ENCODE measurements around the gene ACOX1.

Gene ACOX1

GRCh38 chr17:76022973-76023899 lies 44.3 kb upstream of the ACOX1 start:
- TF ChIP-seq CTCF (IDR thresholded peaks at IDR 0.05; ENCODE audit: control insufficient read depth, insufficient read depth, low read depth, low read length, missing control alignments): no peak
- no peak for DNase-seq (ENCODE audit: low read depth)
- H3K4me3 ChIP-seq (ENCODE audit: control insufficient read depth, low read depth, low read length): no peak overlapping the region

- no peak for TF ChIP-seq CTCF (IDR thresholded peaks at IDR 0.05; ENCODE audit: control insufficient read depth, insufficient read depth, low read depth, low read length, missing control alignments)
- no peak overlapping the region for H3K4me3 ChIP-seq (ENCODE audit: control insufficient read depth, low read depth, low read length)
- DNase-seq (ENCODE audit: low read depth): no peak
Observed at GRCh38 chr17:76022285-76022684, 43.3 kb upstream of the ACOX1 start.

GRCh38 chr17:76019833-76020467 lies 41.0 kb upstream of the ACOX1 start:
- DNase-seq (ENCODE audit: low read depth): no peak
- TF ChIP-seq CTCF (IDR thresholded peaks at IDR 0.05; ENCODE audit: control insufficient read depth, insufficient read depth, low read depth, low read length, missing control alignments): no peak
- no peak overlapping the region for H3K4me3 ChIP-seq (ENCODE audit: control insufficient read depth, low read depth, low read length)

- no peak for TF ChIP-seq CTCF (IDR thresholded peaks at IDR 0.05; ENCODE audit: control insufficient read depth, insufficient read depth, low read depth, low read length, missing control alignments)
- H3K4me3 ChIP-seq (ENCODE audit: control insufficient read depth, low read depth, low read length): no peak overlapping the region
- no peak for DNase-seq (ENCODE audit: low read depth)
Observed at GRCh38 chr17:76018801-76019200, 39.8 kb upstream of the ACOX1 start.

- TF ChIP-seq CTCF (IDR thresholded peaks at IDR 0.05; ENCODE audit: control insufficient read depth, insufficient read depth, low read depth, low read length, missing control alignments): no peak
- no peak for DNase-seq (ENCODE audit: low read depth)
- no peak overlapping the region for H3K4me3 ChIP-seq (ENCODE audit: control insufficient read depth, low read depth, low read length)
Observed at GRCh38 chr17:76018340-76018680, 39.3 kb upstream of the ACOX1 start.

GRCh38 chr17:76017481-76018339 lies 38.7 kb upstream of the ACOX1 start:
- H3K4me3 ChIP-seq (ENCODE audit: control insufficient read depth, low read depth, low read length): no peak overlapping the region
- TF ChIP-seq CTCF (IDR thresholded peaks at IDR 0.05; ENCODE audit: control insufficient read depth, insufficient read depth, low read depth, low read length, missing control alignments): no peak
- no peak for DNase-seq (ENCODE audit: low read depth)

Measured in AG09309 (cell line).